ENCODE results near the gene DIP2A. TPM values are rescaled to one million over a fixed set of nuclear protein-coding genes. Genes with fewer than 3 reads are reported as not detected.

DIP2A gene
- total and polyA plus RNA-seq, 2 of the 13 experiments (the other 11 are each of a cell fraction or from before 2014, with no cell fraction given) = 18.5 to 37.6 TPM

GRCh38 chr21:46441331-46441730 is 17.4 kb upstream of the DIP2A start (continued):
- TF ChIP-seq PITX1 (CRISPR knock-in tag; IDR thresholded peaks at IDR 0.05) (no peak), DNMT1 (CRISPR knock-in tag; IDR thresholded peaks at IDR 0.05) (no peak), DZIP1 (CRISPR knock-in tag; IDR thresholded peaks at IDR 0.05) (no peak), ARID2 (CRISPR knock-in tag; IDR thresholded peaks at IDR 0.05; ENCODE audit: borderline replicate concordance) (no peak)

DNA sequence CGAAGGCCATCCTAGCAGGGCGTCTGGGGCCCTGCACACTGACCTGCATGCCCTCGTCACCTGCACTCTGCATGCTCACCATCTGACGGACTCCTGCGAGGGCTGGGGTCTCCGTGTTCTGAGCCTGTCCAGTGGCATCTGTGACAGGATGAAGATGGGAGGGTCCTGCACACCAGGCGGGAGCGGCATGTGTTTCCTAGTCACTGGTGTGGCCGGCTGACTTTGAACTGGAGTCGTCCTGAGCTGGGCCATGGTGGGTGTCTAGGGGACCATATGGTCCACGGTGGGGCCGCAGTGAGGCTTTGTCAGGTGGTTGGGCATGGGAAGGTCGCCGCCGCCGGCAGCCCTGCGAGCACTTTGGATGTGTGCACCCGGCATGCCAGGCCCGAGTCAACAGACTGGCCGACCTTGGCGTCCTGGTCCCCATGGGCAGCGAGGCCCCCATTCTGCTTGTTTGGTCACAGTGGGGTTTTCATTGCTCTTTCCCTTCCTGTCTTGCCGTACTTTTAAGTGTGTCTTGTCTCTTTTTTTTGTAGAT is 16.7 kb upstream of the DIP2A start:
- Histone ChIP-seq H3K9me3 (ENCODE audit: low read length) (no peaks in the 10 kb centered on the region), H3K27me3 (ENCODE audit: control insufficient read depth in 1 of 2, insufficient read depth in 2 of 2, low read length in 2 of 2) (no peaks in the 10 kb centered on the region), H3K79me2 (ENCODE audit: insufficient read depth, low read length) (no peaks in the 10 kb centered on the region), H3K27ac (ENCODE audit: extremely low read length, insufficient read depth, low read length) (no peak overlapping the region), H3K9ac (ENCODE audit: insufficient read depth, low read depth, low read length) (no peak overlapping the region), H3K4me1 (ENCODE audit: insufficient read depth, low read length) (peaks cover 2% of the 10 kb centered on the region), H3K4me2 (ENCODE audit: low read depth, low read length) (no peak overlapping the region), H2AFZ (ENCODE audit: low read length) (no peak overlapping the region), H3K4me3 (replicated peaks in 1 of 3; ENCODE audit: insufficient read depth in 1 of 3, low read depth in 2 of 3, low read length in 3 of 3) (no peak overlapping the region), H3K36me3 (replicated peaks in 1 of 2; ENCODE audit: control insufficient read depth in 1 of 2, insufficient read depth in 2 of 2, low read length in 2 of 2) (peaks cover 10 to 58% of the 10 kb centered on the region in 2 experiments), H4K20me1 (ENCODE audit: insufficient read depth, low read length) (no peaks in the 10 kb centered on the region)
- ATAC-seq = no peak
- BruUV-seq (replicated peaks) = no TSS peak
- WGBS (ENCODE audit: low lambda C conversion rate) = 96% methylated on average over 10 of the region's 23 CpGs
- ChIA-PET CTCF (ENCODE audit: low intra/inter-chr PET ratio, low total read pairs) (no interaction called here), POLR2A (no interaction called here)
- in situ Hi-C loops (cut with HindIII; ENCODE audit: extremely low pct_ligation_motif_present, low pct_unique_long_range_greater_than_20kb) (no loop called here), intact Hi-C loops (cut with micrococcal nuclease; ENCODE audit: unreplicated experiment) (no loop called here)
- no peak for FAIRE-seq
- DNase-seq (ENCODE audit: low spot score) = no peak
- no peak for TF ChIP-seq PCBP1 (IDR thresholded peaks at IDR 0.05; ENCODE audit: borderline replicate concordance, low read depth, low read length)
- peak; percentile 76 for TF ChIP-seq AGO2 (optimal IDR thresholded peaks at IDR 0.05; ENCODE audit: low read depth, low read length)
- TF ChIP-seq ATF7-NPFF (CRISPR knock-in tag; IDR thresholded peaks at IDR 0.05; ENCODE audit: low read depth) = no peak

All from HepG2 (cell line).